Endometrial microvascular endothelial cells (primary cell): ENCODE measurements around the gene AIFM3. TPM values are rescaled to one million over a fixed set of nuclear protein-coding genes. Genes with fewer than 3 reads are reported as not detected.

Source experiments
- in situ Hi-C: cut with HindIII; loops from 2 replicates; pipeline ENCODE4 v1.10.0; 2017; ENCODE audit warnings: low sequenced_read_pairs, low pct_unique_long_range_greater_than_20kb; ENCODE audit errors: inconsistent ontology term
- total RNA-seq: library from RNA; depleted of rRNA; stranded (reverse); fragments of >200 nt; gene quantifications from one replicate; pipeline ENCODE4 v1.2.3, GENCODE V29; 2015; ENCODE audit errors: inconsistent ontology term

The AIFM3 gene
- total RNA-seq, 1 donor from 2014 or later, result not detected

DNA sequence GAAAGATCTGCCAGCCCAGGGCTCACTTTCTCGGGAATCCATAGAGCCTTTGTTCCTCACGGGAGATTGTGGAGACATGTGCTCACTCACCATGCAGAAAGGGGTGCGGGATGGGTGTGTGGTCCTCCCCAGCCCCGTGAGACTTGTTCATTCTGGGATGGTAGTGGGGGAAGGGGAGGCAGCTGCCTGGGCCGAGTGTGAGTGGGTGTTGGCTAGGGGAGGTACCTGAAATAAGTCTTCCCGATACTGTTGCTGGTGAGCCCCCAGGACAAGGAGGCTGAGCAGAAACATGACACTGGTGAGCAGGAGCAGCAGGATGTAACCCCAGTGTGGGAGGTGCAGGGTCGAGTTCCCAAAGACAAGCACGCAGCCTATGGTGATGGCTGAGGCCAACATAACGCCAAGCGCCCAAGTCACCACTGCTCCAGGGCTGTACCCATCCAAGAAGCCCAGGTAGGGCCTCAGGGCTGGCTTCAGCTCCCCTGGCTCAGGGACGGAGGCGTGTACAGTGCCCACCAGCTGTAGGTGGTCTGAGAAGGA is 62.5 kb downstream of the AIFM3 start:
- in situ Hi-C loops, result no loop called here

DNA sequence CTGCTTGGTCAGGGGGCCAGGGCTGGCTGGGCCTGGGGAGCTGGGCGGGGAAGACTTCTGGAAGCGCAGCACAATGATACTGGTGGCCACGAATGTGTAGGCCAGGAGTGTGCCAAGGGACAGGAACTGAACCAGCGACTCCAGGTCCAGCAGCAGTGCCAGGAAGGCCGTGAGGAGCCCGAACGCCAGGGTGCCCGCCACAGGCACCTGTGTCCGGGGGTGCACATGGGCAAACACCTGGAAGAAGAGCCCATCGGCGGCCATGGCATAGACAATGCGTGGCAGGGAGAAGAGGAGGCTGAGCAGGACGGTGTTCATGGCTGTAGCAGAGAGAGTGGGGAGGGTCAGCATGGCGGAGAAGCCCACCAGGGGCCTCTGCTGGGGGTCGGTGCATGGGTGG is 63.0 kb downstream of the AIFM3 start:
- in situ Hi-C loops, result no loop called here

Other genes starting within 250 kb of the AIFM3 start
- gene SERPIND1, start 193.1 kb upstream of the AIFM3 start, total RNA-seq, result 29.5 TPM
- gene PI4KA, start 108.4 kb upstream of the AIFM3 start, total RNA-seq, result 52.4 TPM
- 17.9 TPM for gene SNAP29, start 108.2 kb upstream of the AIFM3 start, total RNA-seq
- 55.8 TPM for gene CRKL, start 49.8 kb upstream of the AIFM3 start, total RNA-seq
- 52.0 TPM for gene LZTR1, start 15.0 kb downstream of the AIFM3 start, total RNA-seq
- 17.0 TPM for gene THAP7, start 34.9 kb downstream of the AIFM3 start, total RNA-seq
- gene P2RX6, start 47.9 kb downstream of the AIFM3 start, total RNA-seq, result not detected
- gene SLC7A4, start 65.3 kb downstream of the AIFM3 start, total RNA-seq, result not detected
- not detected for gene LRRC74B, start 78.7 kb downstream of the AIFM3 start, total RNA-seq